T-helper 22 cell (primary cell): Measurements from ENCODE around the gene DYSF.
"Not testable (repeated sequence)": the region's sequence is repeated elsewhere in the genome, so short reads cannot be mapped to it uniquely, and the experiment has no call there.

Experiments used
- DNase-seq: peaks from one replicate; pipeline ENCODE4 v3.0.0-alpha.2; 2020; ENCODE audit warnings: low read depth

DYSF gene

GRCh38 chr2:71658256-71658655 lies 204.9 kb downstream of the DYSF start:
- DNase-seq, result not testable (repeated sequence)

- DNase-seq, result no peak
Observed at GRCh38 chr2:71658771-71659170, 205.4 kb downstream of the DYSF start.

- no peak for DNase-seq
Observed at GRCh38 chr2:71659868-71660518, 206.6 kb downstream of the DYSF start.

GRCh38 chr2:71661782-71662181 lies 208.4 kb downstream of the DYSF start:
- DNase-seq, result no peak

- no peak for DNase-seq
Observed at GRCh38 chr2:71662665-71663394, 209.5 kb downstream of the DYSF start.

- no peak for DNase-seq
Observed at GRCh38 chr2:71664161-71664560, 210.8 kb downstream of the DYSF start.

- no peak for DNase-seq
Observed at GRCh38 chr2:71665168-71666093, 212.1 kb downstream of the DYSF start.

GRCh38 chr2:71666094-71666474 lies 212.7 kb downstream of the DYSF start:
- DNase-seq, result no peak

GRCh38 chr2:71667256-71668182 lies 214.2 kb downstream of the DYSF start:
- no peak for DNase-seq

- no peak for DNase-seq
Observed at GRCh38 chr2:71668326-71669057, 215.1 kb downstream of the DYSF start.

- no peak for DNase-seq
Observed at GRCh38 chr2:71669058-71669456, 215.7 kb downstream of the DYSF start.

GRCh38 chr2:71669628-71670429 lies 216.5 kb downstream of the DYSF start:
- DNase-seq, result no peak

GRCh38 chr2:71670430-71670795 lies 217.1 kb downstream of the DYSF start:
- DNase-seq, result no peak

GRCh38 chr2:71671203-71671854 lies 218.0 kb downstream of the DYSF start:
- no peak for DNase-seq

GRCh38 chr2:71671895-71672825 lies 218.8 kb downstream of the DYSF start:
- no peak for DNase-seq

- no peak for DNase-seq
Observed at GRCh38 chr2:71672826-71673795, 219.8 kb downstream of the DYSF start.

- no peak for DNase-seq
Observed at GRCh38 chr2:71674158-71674851, 220.9 kb downstream of the DYSF start.
